HG02840 (cell line): ENCODE results near the gene XPA.

Source experiments
- ATAC-seq: cut with Tn5 transposase; IDR thresholded peaks from one replicate; pipeline ENCODE4 v1.9.1; 2021; ENCODE audit warnings: mild to moderate bottlenecking, moderate library complexity, moderate number of reproducible peaks; ENCODE audit not compliant: unreplicated experiment, low FRiP score

The XPA gene

DNA sequence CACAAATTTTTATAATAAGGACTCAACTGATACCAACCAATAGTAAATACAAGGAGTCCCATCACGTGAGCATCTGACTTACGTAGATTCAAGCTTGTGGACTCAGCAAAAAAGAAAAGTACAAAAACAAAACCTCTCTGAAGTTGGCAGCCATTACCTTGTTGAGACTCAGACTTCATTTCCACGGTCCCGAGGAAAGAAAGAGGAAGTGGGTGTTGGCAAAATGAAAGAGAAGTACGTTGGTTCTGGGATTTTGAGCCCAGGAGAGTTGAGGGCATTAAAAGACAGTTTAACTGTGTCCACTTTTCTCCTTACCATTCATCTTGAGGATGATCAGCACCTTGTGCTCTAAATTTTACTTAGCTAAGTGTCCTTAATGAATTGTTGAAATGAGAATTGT, 36.8 kb downstream of the XPA start:
- ATAC-seq = no peak

DNA sequence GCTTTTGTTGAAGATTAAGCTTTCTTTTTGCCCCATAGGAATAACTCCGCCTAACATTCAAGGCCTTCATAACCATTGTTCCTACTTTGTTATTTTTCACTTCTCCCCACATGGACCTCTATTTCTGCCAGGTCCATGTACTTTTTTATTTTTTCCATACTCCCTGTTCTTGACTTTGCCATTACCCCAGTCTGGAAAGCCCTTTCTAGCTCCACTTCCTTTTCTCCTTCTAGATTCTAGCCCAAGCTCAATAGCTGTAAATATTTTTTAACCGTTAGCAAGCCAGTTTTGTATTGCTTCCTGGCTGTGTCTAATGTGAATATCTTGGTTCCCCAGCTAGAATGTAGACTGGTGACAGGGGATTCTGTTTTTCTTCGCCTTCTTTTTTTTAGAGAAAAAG, 37.4 kb downstream of the XPA start:
- ATAC-seq = no peak

- no peak for ATAC-seq
Observed at GRCh38 chr9:97658707-97659106, 38.4 kb downstream of the XPA start.

GRCh38 chr9:97651646-97652045, 45.5 kb downstream of the XPA start:
- no peak for ATAC-seq

- ATAC-seq = no peak
Observed at GRCh38 chr9:97647996-97648395, 49.1 kb downstream of the XPA start.

DNA sequence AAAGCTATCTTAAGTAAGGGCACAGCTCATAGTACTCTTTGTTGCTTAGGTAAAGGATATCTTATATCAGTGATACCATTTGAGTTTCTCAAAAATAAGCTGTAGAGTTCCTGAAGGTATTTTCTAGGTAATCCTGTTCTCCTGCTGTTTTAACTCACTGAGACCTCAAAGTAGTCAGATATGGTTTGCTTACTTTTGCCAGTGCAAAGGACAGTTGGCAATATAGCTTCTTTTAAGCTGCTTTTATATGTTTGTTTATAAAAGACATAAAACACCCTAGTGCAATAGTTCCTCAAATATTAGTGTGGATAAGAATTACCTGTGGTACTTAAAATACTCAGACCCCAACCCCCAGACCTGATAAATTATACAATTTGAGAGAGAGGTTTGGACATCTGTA, 51.4 kb downstream of the XPA start:
- ATAC-seq = no peak

DNA sequence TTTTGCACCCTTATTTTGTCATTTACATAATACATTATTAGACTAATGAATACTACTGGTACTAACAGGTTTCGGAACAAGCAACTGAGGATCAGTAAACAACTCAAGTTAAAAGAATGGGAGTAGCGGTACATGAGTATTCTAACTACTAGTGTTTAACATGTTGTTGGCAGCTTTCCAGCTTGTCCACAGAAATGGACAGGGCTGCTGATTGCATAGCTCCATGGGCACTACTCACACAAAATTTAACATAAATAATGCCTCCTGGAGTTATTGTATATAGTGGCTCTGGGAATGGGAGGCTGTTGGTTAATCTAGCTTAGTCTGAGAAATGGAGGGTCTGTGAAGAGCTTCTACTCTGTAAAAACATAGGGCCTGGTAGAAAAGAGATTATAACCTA, 56.8 kb downstream of the XPA start:
- ATAC-seq = no peak

DNA sequence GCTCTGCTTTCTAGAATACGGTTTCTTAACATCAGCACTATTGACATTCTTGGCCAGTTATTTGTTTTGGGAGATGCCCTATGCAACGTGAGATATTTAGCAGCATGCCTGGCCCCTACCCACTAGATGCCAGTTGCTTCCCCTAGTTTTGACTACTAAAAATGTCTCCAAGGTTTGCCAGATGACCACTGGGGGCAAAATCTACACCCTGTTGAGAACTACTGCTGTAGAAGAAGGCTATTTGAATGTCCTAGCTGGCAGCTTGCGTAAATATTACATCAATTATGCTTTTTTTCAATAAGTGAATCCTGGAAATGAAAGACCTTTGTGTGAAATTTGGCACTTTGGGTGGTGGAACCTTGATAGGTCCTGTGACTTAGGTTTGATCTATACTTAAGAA, 58.5 kb downstream of the XPA start:
- ATAC-seq = no peak

GRCh38 chr9:97636903-97637302, 60.2 kb downstream of the XPA start:
- ATAC-seq = no peak

DNA sequence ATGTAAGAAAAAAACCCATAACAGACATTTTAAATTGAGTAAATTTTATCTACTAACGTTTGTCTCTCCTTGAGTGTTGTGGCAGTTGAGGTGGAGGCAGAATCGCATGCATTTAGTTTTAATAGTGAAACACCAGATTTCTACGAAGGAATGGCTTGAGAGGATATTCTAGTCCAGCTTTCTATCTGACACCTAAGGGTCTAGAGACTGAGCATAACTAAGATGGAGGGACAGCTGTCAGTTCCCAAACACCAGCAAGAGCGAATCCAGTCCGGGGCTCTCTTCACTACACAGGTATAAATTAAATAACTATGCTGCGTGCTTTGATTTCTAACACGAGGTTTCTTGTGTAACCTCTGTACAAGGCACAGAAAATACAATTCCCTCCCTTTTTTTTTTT, 62.1 kb downstream of the XPA start:
- no peak for ATAC-seq

GRCh38 chr9:97633859-97634490, 63.2 kb downstream of the XPA start:
- ATAC-seq = no peak

DNA sequence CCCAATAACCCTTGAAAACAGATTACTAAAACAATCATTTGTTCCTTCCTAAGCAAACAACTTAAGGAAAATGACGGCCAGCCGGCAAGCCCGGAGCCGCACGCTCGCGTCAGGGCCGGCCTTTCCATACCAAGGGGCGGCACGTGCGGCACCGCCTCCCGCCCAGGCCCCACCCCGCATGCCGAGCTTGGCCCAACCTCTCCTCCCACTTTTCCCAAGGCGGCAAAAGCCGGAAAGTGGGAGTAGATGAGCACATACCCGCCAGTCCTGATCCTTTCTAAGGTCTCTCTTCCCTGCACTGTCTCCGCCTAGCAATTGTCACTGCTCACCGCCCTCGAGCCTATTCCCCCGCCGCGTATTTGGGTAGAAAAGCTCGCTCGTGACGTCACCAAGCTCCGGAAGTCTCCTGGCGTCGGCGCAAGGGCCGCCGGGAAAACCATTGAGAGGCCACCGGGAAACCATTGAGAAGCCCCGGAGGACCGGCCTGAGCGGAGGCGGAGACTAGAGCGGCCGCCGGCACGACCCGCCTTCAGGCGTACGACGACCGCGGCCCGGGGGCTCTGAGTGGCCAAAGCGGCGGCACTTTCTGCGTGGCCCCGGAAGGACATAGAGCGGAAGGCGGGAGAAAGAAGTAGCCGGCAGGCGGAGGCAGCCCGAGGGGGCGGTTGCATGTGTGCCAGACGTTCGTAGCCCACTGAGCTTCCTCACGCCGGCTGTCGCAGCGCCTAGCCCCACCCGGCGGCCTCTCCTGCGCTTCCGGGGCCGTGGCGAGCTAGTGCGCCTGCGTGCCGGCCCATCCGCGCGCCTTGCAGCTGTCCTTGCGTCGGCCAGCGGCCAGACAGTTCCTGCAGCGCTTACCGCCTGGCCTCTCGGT, 63.9 kb downstream of the XPA start, which contains the start of the genes NCBP1 and TSTD2:
NCBP1 (plus strand) TSS at position 837 of the 874 bp plus-strand sequence. CDS start 61 bp downstream, outside the sequence.
TSTD2 (minus strand) TSS at position 384 of the 874 bp plus-strand sequence. CDS start 5,806 bp downstream, outside the sequence.
- ATAC-seq = peak; percentile 90

DNA sequence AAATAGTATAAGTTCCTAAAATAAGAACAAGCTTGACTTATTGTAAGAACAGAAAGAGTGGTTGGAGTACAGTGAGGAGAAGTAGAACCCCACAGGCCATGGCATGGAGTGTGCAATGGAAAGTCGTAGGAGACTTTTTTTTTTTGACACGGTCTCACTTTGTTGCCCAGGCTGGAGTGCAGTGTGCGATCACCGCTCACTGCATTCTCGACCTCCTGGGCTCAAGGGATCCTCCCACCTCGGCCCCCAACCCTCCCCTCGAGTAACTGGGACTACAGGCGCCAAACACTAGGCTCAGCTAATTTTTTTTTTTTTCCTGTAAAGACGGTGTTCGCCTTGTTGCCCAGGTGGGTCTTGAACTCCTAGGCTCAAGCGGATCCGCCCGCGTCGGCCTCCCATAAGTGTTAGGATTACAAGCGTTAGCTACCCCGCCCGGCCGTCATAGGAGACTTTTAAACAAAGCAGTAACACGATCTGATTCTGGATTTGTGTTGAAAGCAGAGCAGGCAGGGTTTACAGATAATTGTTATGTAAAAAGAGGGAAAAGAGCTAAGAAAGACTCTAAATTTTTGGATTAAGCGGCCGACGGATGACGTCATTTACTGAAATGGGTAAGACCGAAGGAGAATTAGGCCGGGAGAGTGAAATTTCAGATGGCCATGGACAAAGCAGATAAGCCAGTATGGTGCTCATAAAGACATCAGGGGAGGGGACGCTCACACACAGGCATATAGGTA, 64.7 kb downstream of the XPA start:
- ATAC-seq = peak; percentile 13

DNA sequence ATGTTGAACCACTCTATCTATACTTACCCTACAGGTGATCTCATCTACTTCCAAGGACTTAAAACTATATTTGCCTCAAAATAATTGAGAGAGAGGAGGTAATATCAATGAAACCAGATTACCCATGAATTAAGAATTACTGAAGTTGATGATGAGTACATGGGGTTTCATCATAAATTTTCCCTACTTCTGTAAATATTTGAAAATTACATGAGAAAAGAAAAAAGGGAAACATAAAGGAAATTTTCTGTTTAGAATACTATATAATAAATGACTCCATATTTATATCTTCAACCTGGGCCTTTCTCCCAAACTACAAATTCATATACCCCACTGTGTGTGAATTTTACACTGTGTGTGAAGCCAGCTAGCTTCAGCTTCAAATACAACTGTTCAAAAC, 66.5 kb downstream of the XPA start:
- ATAC-seq = no peak

DNA sequence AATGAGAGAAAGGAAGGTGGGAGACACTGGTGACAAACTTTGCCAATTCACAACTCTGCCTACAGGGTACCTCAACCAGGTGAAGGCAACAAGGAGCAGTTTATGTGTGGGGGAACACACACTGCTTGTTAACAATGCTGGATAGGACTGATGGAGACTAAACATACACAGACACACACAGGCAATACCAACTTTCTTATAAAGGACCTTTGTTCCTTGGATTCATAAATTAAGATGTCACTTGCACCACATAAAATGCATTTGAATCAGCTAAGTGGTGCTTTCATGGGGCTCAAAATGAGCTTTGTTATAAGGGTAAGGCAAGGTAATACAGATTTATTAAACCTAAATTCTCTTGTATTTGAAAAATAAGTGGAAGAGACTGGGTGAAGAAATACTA, 68.0 kb downstream of the XPA start:
- ATAC-seq = no peak

DNA sequence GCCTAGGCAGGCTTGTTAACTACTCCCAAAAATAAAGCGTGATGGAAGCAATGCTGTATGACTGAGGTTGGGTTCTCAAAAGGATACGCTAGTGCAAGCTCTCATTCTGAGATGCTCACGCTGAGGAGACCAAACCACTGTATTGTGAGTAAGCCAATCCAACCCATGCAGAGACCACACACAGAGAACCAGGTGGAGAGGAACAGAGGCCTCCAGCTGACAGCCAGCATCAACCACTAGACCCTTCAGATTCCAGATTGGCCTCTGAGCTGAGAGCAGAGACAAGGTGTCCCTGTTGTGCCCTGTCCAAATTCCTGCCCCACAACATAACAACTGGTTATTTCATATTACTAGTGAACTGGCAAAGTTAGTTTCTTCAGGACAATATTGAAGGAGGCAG, 68.5 kb downstream of the XPA start:
- ATAC-seq = no peak

DNA sequence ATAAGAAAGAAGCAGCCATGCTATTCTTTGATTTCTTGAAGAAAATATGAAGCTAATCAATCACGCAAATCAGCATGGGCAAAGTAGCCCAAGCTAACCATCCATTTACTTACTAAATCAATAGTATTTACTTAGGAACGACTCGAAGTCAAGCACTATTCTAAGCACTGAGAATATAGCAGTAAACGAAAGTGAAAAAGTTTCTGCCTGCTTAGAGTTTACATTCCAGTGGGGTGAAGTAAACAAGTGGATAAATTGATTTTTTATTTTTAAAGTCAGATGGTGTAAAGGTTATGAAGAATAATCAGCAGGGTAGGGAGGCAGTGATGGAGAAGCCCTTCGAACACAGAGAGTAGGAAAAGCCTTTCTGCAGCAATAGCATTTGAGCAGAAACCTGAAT, 69.5 kb downstream of the XPA start:
- ATAC-seq = no peak

- no peak for ATAC-seq
Observed at GRCh38 chr9:97625620-97626019, 71.5 kb downstream of the XPA start.
